Measurements from ENCODE around the gene ANKS6.

ANKS6 gene

DNA sequence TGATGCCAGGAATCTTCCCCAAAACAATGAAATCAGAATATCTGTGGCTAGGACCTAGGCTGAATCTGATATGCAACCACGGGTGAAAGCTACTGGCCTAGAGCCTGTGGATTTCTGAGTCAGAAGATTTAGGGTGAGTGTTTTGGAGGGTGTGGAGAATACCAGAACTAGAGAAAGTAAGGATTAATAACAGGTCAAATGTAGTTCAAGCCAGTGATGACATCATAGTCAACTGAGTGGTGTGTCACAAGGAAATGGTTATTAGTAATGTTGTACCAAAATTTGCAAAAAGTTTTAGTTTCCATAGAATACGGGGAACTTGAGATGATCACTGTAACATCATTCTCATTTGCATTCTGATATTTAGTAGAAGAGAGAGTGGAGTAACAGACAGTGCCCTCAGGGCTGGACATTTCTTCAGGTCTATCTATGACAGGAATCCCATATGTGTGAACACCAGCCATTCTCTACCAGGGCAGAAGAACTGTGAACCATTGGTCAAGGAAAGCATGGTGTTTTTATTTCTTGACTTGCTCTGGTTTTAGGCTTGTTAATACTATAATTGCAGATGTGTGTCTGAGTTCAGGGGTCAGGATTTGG, 14.8 kb upstream of the ANKS6 start:
- DNase-seq, result peak; percentile 79

GRCh38 chr9:98810102-98810842, 13.9 kb upstream of the ANKS6 start:
- no peak for DNase-seq

DNA sequence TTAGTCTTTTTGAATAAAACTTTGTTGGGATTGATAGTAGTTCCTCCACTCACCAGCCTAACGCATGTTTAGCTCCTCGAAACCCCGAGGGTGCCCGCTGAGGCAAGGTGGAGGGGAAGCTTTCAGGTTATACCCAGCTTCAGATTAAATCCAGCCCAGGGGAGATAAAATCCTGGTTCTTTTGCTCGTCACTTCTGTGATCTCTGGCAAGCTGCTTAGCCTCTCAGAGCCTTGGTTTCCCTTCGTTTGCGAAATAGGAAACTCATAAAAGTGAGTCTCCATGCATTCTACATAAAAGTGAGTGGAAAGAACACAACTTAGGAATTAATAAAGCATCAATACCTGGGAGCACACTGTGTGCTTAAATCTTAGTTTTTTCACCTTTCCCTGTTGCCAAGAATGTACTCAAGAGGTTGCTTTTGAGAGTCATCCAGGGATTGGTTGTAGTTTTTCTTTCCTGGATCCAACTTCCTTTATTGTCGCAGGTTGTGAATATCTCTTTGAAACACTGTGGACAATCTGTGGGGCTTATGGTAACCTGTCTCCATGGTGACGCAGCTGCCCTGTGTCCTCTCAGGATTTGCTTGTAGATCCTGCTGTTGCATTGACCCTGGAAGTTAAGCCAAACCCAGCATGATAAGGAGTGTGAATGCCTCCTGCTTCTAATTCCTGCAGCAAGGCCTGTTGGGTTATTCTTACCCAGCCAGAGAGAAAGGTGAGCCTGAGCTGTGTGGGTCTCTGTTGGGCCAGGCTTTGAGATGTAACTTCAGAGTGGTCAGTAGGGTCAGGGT, 13.2 kb upstream of the ANKS6 start:
- no peak for DNase-seq

DNA sequence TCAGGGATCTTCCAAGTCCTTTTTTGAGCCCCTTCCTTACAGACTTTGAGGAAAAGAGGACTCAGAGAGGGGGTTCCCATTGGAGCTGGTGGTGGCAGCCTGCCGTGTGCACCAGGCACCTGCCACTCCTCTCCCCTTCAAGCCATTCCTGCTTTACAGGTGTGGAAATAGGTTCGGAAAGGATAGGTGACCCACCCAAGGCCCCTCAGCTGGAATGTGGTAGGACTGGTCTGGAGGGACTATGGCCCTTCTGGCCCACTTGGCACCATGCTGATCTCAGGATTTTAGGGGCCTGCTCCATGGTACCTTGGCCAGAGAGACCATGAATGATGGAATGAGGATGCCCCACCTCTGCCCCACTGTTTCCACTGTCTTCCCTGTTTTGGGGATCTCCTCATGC, 12.5 kb upstream of the ANKS6 start:
- DNase-seq, result no peak

DNA sequence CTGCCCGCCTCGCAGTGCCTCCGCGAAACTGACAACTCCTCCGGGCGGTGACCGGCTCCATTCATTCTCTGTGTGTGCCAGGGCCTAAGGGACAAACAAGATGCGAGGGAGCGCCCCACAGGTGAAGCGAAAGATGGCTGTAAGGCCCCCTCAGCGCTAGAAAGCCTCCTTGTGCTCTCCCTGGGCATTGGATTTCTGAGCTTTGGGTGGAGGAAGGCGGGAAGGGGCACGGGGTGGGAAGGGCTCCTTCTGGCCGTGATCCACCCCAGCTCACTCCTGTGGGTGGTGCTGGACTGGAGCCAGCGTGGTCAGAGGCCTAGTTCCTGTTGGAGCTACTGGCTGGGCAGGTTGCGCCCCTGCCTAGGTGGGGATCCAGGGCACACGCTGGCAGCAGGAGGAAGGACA, 12.1 kb upstream of the ANKS6 start:
- DNase-seq, result peak; percentile 38

GRCh38 chr9:98807814-98808195, 11.4 kb upstream of the ANKS6 start:
- no peak for DNase-seq

GRCh38 chr9:98807070-98807813, 10.9 kb upstream of the ANKS6 start, which contains the start of gene GALNT12:
TSS of gene GALNT12 (plus strand) at chr9:98807670. CDS start at chr9:98807699, 29 bp downstream.
- DNase-seq, result peak; percentile 28

GRCh38 chr9:98806394-98807035, 10.2 kb upstream of the ANKS6 start:
- no peak for DNase-seq

- peak; percentile 93 for DNase-seq
These were observed 9.3 kb upstream of the ANKS6 start for GRCh38 chr9:98805506-98806272.

- DNase-seq, result no peak
These were observed 7.7 kb upstream of the ANKS6 start for GRCh38 chr9:98804083-98804482.

- no peak for DNase-seq
These were observed 5.6 kb upstream of the ANKS6 start for GRCh38 chr9:98801969-98802371.

- DNase-seq, result no peak
These were observed 5.2 kb upstream of the ANKS6 start for GRCh38 chr9:98801561-98801960.

- DNase-seq, result no peak
These were observed 1.9 kb upstream of the ANKS6 start for GRCh38 chr9:98798254-98798653.

- DNase-seq, result no peak
These were observed 1.1 kb upstream of the ANKS6 start for GRCh38 chr9:98797491-98797890.

- DNase-seq, result no peak
These were observed 388 bp downstream of the ANKS6 start for GRCh38 chr9:98795970-98796363.

GRCh38 chr9:98795295-98795955, 930 bp downstream of the ANKS6 start:
- no peak for DNase-seq

GRCh38 chr9:98794802-98795201, 1.6 kb downstream of the ANKS6 start:
- DNase-seq, result no peak

DNA sequence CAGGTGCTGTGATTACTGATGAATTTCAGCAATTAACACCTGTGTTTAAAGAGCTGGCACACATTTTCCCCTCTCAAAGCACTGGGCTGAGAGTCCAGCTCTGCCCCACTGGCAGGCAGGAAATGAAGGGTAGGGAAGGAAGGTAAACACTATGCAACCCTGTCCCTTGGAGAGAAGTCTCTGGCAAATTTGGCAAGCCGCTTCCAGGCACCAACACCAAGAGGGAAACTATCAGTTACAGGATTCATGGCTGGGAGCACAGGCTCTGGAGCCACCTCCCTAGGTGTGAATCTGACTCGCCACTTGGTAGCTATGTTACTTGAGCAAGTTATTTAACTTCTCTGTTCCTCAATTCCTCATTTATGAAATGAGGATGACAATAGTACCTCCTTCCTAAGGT, 3.3 kb downstream of the ANKS6 start:
- DNase-seq, result no peak

- no peak for DNase-seq
These were observed 4.5 kb downstream of the ANKS6 start for GRCh38 chr9:98791608-98792490.

Measured in NCI-H226 (cell line).